ENCODE results near the gene MEAF6. TPM values are rescaled to one million over a fixed set of nuclear protein-coding genes. Genes with fewer than 3 reads are reported as not detected.
A peak's percentile ranks its signal among the peaks of the same experiment; 100 is the strongest.

The MEAF6 gene
- total and polyA plus RNA-seq, 2 of the 8 experiments (the other 6 are each of a cell fraction or from before 2014, with no cell fraction given) = 23.0 to 38.8 TPM

GRCh38 chr1:37446874-37447273 is 67.7 kb downstream of the MEAF6 start:
- no peaks in the 10 kb centered on the region for H3K36me3 ChIP-seq (ENCODE audit: control insufficient read depth in 2 of 4, insufficient read depth in 4 of 4, low read length in 3 of 4)
- no peaks in the 10 kb centered on the region for H3K79me1 ChIP-seq (ENCODE audit: low read depth, low read length)
- no peak overlapping the region for H2AFZ ChIP-seq (ENCODE audit: low read length)
- H4K8ac ChIP-seq (ENCODE audit: extremely low read depth, insufficient read depth, low read length) = no peak overlapping the region
- ChIA-PET POLR2A (ENCODE audit: partially characterized antibody) (interaction anchor here (1.3 to 2.8 kb wide), 2 partner anchors 25 to 31 kb away, joined by 3 to 7 read pairs; no protein-coding TSS in a partner anchor), CTCF (ENCODE audit: partially characterized antibody) (interaction anchor here (0.6 to 15.0 kb wide), 5 partner anchors 10 to 292 kb away, joined by 3 to 382 read pairs (median 5); no protein-coding TSS in a partner anchor)
- WGBS, 2 experiments (ENCODE audit: extremely low coverage in 1 of 2, insufficient coverage in 1 of 2, insufficient read length in 1 of 2, insufficient replicate concordance in 2 of 2, low coverage in 1 of 2, low lambda C conversion rate in 2 of 2, missing lambda C conversion rate in 1 of 2) = 80% methylated on average over 6 of the region's 6 CpGs; no CpG with 5 or more reads in 1 of the 2 experiments
- H3K9ac ChIP-seq (replicated peaks in 1 of 4; ENCODE audit: extremely low read depth in 1 of 4, low read depth in 3 of 4, low read length in 3 of 4) = no peak overlapping the region
- H3K4me1 ChIP-seq (replicated peaks in 1 of 4; ENCODE audit: control insufficient read depth in 3 of 4, insufficient read depth in 4 of 4, low read length in 3 of 4) = peaks cover 0 to 15% (median 4%) of the 10 kb centered on the region in 4 experiments; a peak in 4 of 7 replicates
- H3K79me2 ChIP-seq (ENCODE audit: control insufficient read depth in 1 of 2, insufficient read depth in 2 of 2, low read length in 2 of 2) = no peaks in the 10 kb centered on the region
- no peaks in the 10 kb centered on the region; a peak in 1 of 7 replicates for H3K27me3 ChIP-seq (replicated peaks in 1 of 4; ENCODE audit: control insufficient read depth in 3 of 4, extremely low read depth in 1 of 4, insufficient read depth in 3 of 4, low read length in 3 of 4)
- no peak overlapping the region for H2BK15ac ChIP-seq (ENCODE audit: low read length)
- H2AK5ac ChIP-seq (ENCODE audit: low read depth, low read length) = no peak overlapping the region
- H2BK12ac ChIP-seq (ENCODE audit: low read depth, low read length) = no peak overlapping the region
- no peak overlapping the region for H3K4ac ChIP-seq (replicated peaks; ENCODE audit: insufficient read length, low read depth, low read length)
- no peak overlapping the region for H2BK120ac ChIP-seq (replicated peaks; ENCODE audit: low read depth, low read length)
- H3K4me3 ChIP-seq (ENCODE audit: extremely low read depth in 1 of 4, insufficient read depth in 2 of 4, low read depth in 3 of 4, low read length in 4 of 4) = no peak overlapping the region
- no peak overlapping the region; the same call in 1 of the 2 replicates for H2BK5ac ChIP-seq (ENCODE audit: low read depth, low read length)
- no peak overlapping the region for H3K4me2 ChIP-seq (ENCODE audit: insufficient read depth in 1 of 2, low read depth in 2 of 2, low read length in 2 of 2)
- no peaks in the 10 kb centered on the region for H4K20me1 ChIP-seq (replicated peaks in 1 of 2; ENCODE audit: control insufficient read depth in 1 of 2, insufficient read depth in 2 of 2, low read length in 2 of 2)
- H3K23ac ChIP-seq (ENCODE audit: insufficient read length) = no peak overlapping the region
- FAIRE-seq = no peak
- H2BK20ac ChIP-seq (ENCODE audit: low read length) = no peak overlapping the region
- DNase-seq (ENCODE audit: low read depth in 1 of 2, low spot score in 2 of 2) = no peak
- H4K5ac ChIP-seq (ENCODE audit: insufficient read length, low read depth, low read length) = no peak overlapping the region
- H4K91ac ChIP-seq (replicated peaks; ENCODE audit: insufficient read length, low read length) = peak overlapping the region; percentile 62
- TF ChIP-seq CEBPB (IDR thresholded peaks at IDR 0.05; ENCODE audit: low read depth, low read length) = no peak
- no peak for TF ChIP-seq KDM1A (IDR thresholded peaks at IDR 0.05; ENCODE audit: borderline replicate concordance, low read length)
- no peak for TF ChIP-seq FOSL1 (IDR thresholded peaks at IDR 0.05; ENCODE audit: insufficient read depth, low read depth, low read length)
- TF ChIP-seq SP2 (IDR thresholded peaks at IDR 0.05; ENCODE audit: low read length) = no peak
- no peak for TF ChIP-seq RXRA (IDR thresholded peaks at IDR 0.05; ENCODE audit: insufficient read depth, low read depth, low read length)
- TF ChIP-seq PHF8 (conservative IDR thresholded peaks at IDR 0.05; ENCODE audit: low read depth, low read length) = no peak
- TF ChIP-seq BCL11A (IDR thresholded peaks at IDR 0.05; ENCODE audit: low read depth in 2 of 2, low read length in 2 of 2) = no peak
- TF ChIP-seq POLR2AphosphoS5 (IDR thresholded peaks at IDR 0.05; ENCODE audit: low read depth, low read length) = no peak
- TF ChIP-seq E2F6 (IDR thresholded peaks at IDR 0.05) = no peak
- TF ChIP-seq KDM4A (IDR thresholded peaks at IDR 0.05; ENCODE audit: low read depth, low read length, severe bottlenecking) = no peak
- TF ChIP-seq BACH1 (IDR thresholded peaks at IDR 0.05; ENCODE audit: low read length) = no peak
- no peak for TF ChIP-seq POU5F1 (IDR thresholded peaks at IDR 0.05; ENCODE audit: low read depth, low read length)
- H3K27ac ChIP-seq (ENCODE audit: low read depth, low read length) = no peak overlapping the region
- no peaks in the 10 kb centered on the region for H3K9me3 ChIP-seq (ENCODE audit: insufficient read depth in 2 of 2, low read depth in 1 of 2, low read length in 1 of 2)
- no peaks in the 10 kb centered on the region for H3K23me2 ChIP-seq (ENCODE audit: low read depth, low read length)
- H3K56ac ChIP-seq (replicated peaks; ENCODE audit: insufficient read length, low read depth, low read length) = no peak overlapping the region
- H3K14ac ChIP-seq (ENCODE audit: insufficient read length) = no peak overlapping the region
- peak overlapping the region; percentile 32; the same call in 1 of the 2 replicates for H3K18ac ChIP-seq (ENCODE audit: extremely low read depth, low read length)
